Measurements from ENCODE around the gene WWC2.
"Not testable (repeated sequence)": the region's sequence is repeated elsewhere in the genome, so short reads cannot be mapped to it uniquely, and the experiment has no call there.

Gene WWC2

GRCh38 chr4:183321079-183321478, 222.0 kb downstream of the WWC2 start:
- intact Hi-C loops (cut with DNase I) = no loop called here
- DNase-seq = no peak

GRCh38 chr4:183321516-183321915, 222.5 kb downstream of the WWC2 start:
- intact Hi-C loops (cut with DNase I) = no loop called here
- no peak for DNase-seq

- intact Hi-C loops (cut with DNase I) = no loop called here
- no peak for DNase-seq
Observed at GRCh38 chr4:183322326-183322725, 223.3 kb downstream of the WWC2 start, which contains the start of gene CLDN24. Gene CLDN24 (minus strand): TSS chr4:183322426. CDS start chr4:183322426, 0 bp downstream.

- DNase-seq = no peak
- intact Hi-C loops (cut with DNase I) = no loop called here
Observed at GRCh38 chr4:183323295-183323694, 224.2 kb downstream of the WWC2 start.

GRCh38 chr4:183324056-183324455, 225.0 kb downstream of the WWC2 start:
- intact Hi-C loops (cut with DNase I) = not testable (repeated sequence)

GRCh38 chr4:183324619-183325018, 225.6 kb downstream of the WWC2 start:
- DNase-seq = peak in 1 of 10 donors; percentile 76
- intact Hi-C loops (cut with DNase I) = no loop called here

More at GRCh38 chr4:183324056-183324455, 225.0 kb downstream of the WWC2 start:
- not testable (repeated sequence) for DNase-seq

- DNase-seq; intact Hi-C loops (cut with DNase I): not testable (repeated sequence)
Observed at GRCh38 chr4:183326387-183326786, 227.3 kb downstream of the WWC2 start.

- intact Hi-C loops (cut with DNase I) = no loop called here
- no peak for DNase-seq
Observed at GRCh38 chr4:183326853-183327252, 227.8 kb downstream of the WWC2 start.

GRCh38 chr4:183327827-183328226, 228.8 kb downstream of the WWC2 start:
- intact Hi-C loops (cut with DNase I) = no loop called here
- no peak for DNase-seq

GRCh38 chr4:183328832-183329231, 229.8 kb downstream of the WWC2 start:
- intact Hi-C loops (cut with DNase I) = no loop called here
- DNase-seq = peak in 1 of 10 donors; percentile 20

- intact Hi-C loops (cut with DNase I) = no loop called here
- DNase-seq = peak in 1 of 10 donors; percentile 9
Observed at GRCh38 chr4:183329244-183329643, 230.2 kb downstream of the WWC2 start.

GRCh38 chr4:183329954-183330742, 231.1 kb downstream of the WWC2 start:
- peak in 1 of 10 donors; percentile 57 for DNase-seq
- intact Hi-C loops (cut with DNase I) = no loop called here

GRCh38 chr4:183330841-183331240, 231.8 kb downstream of the WWC2 start:
- intact Hi-C loops (cut with DNase I) = no loop called here
- DNase-seq = peak in 1 of 10 donors; percentile 24

- peak in 3 of 10 donors; percentile 18 to 82 (median 81) for DNase-seq
- intact Hi-C loops (cut with DNase I) = no loop called here
Observed at GRCh38 chr4:183332447-183332846, 233.4 kb downstream of the WWC2 start.

GRCh38 chr4:183333202-183333601, 234.1 kb downstream of the WWC2 start:
- DNase-seq = peak in 1 of 10 donors; percentile 14
- intact Hi-C loops (cut with DNase I) = no loop called here

- DNase-seq = peak in 1 of 10 donors; percentile 18
- intact Hi-C loops (cut with DNase I) = no loop called here
Observed at GRCh38 chr4:183333983-183334382, 234.9 kb downstream of the WWC2 start.

GRCh38 chr4:183335369-183335940, 236.4 kb downstream of the WWC2 start:
- DNase-seq = peak in 1 of 10 donors; percentile 6
- intact Hi-C loops (cut with DNase I) = no loop called here

GRCh38 chr4:183337349-183337748, 238.3 kb downstream of the WWC2 start:
- peak in 2 of 10 donors; percentile 25 to 38 for DNase-seq
- intact Hi-C loops (cut with DNase I) = no loop called here

- peak in 2 of 10 donors; percentile 16 to 63 for DNase-seq
- intact Hi-C loops (cut with DNase I) = no loop called here
Observed at GRCh38 chr4:183337833-183338232, 238.8 kb downstream of the WWC2 start.

GRCh38 chr4:183342541-183343533, 243.8 kb downstream of the WWC2 start:
- DNase-seq = peak in 2 of 10 donors; percentile 76 to 86
- intact Hi-C loops (cut with DNase I) = no loop called here

All from posterior cingulate gyrus (tissue), 11 donors.